ENCODE data around the gene FNBP1. TPM values are rescaled to one million over a fixed set of nuclear protein-coding genes. Genes with fewer than 3 reads are reported as not detected.

Gene FNBP1
- total and polyA plus RNA-seq, 2 of the 13 experiments (the other 11 are each of a cell fraction or from before 2014, with no cell fraction given), result 5.4 to 19.5 TPM

DNA sequence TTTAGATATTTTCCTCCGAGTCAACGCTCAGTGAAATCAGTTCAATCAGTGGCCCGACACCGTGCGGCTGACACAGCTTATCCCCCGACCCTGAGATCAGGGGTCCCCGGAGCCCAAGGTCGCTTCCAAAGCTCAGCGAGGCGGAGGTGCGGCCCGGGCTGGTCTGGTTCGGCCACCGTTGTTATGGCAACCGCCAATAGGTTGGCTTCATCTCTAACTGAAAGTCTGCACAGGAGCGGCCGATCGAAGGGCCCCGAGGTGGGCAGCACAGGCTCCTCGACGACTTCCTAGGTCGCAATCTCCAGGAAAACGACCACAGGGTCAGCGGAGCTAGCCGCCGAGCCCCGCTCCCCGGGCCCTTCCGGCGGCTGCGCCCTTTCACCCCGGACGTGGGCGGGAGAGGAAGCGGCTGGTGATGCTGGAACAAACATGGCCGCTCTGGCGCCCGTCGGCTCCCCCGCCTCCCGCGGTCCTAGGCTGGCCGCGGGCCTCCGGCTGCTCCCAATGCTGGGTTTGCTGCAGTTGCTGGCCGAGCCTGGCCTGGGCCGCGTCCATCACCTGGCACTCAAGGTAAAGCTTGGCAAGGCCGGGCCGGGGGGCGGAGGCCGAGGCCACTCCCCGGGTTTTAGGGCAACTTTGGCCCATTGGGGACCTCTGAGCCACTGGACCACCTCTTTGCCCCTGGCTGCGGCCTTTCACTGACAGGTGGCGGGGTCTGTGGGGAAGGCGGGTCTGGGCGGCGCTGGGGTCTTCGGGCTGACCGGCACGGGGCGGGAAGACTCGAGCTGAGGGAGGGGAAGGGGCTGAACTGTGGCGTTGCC is 10.7 kb upstream of the FNBP1 start, which contains the start of gene GPR107 (continued):
- TF ChIP-seq, protein P1, sequence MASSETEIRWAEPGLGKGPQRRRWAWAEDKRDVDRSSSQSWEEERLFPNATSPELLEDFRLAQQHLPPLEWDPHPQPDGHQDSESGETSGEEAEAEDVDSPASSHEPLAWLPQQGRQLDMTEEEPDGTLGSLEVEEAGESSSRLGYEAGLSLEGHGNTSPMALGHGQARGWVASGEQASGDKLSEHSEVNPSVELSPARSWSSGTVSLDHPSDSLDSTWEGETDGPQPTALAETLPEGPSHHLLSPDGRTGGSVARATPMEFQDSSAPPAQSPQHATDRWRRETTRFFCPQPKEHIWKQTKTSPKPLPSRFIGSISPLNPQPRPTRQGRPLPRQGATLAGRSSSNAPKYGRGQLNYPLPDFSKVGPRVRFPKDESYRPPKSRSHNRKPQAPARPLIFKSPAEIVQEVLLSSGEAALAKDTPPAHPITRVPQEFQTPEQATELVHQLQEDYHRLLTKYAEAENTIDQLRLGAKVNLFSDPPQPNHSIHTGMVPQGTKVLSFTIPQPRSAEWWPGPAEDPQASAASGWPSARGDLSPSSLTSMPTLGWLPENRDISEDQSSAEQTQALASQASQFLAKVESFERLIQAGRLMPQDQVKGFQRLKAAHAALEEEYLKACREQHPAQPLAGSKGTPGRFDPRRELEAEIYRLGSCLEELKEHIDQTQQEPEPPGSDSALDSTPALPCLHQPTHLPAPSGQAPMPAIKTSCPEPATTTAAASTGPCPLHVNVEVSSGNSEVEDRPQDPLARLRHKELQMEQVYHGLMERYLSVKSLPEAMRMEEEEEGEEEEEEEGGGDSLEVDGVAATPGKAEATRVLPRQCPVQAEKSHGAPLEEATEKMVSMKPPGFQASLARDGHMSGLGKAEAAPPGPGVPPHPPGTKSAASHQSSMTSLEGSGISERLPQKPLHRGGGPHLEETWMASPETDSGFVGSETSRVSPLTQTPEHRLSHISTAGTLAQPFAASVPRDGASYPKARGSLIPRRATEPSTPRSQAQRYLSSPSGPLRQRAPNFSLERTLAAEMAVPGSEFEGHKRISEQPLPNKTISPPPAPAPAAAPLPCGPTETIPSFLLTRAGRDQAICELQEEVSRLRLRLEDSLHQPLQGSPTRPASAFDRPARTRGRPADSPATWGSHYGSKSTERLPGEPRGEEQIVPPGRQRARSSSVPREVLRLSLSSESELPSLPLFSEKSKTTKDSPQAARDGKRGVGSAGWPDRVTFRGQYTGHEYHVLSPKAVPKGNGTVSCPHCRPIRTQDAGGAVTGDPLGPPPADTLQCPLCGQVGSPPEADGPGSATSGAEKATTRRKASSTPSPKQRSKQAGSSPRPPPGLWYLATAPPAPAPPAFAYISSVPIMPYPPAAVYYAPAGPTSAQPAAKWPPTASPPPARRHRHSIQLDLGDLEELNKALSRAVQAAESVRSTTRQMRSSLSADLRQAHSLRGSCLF (CRISPR knock-in tag; IDR thresholded peaks at IDR 0.05; ENCODE audit: borderline replicate concordance), result no peak
- TF ChIP-seq KDM5A (IDR thresholded peaks at IDR 0.05; ENCODE audit: borderline replicate concordance, low read length) (no peak; the same call in none of the 2 replicates), REL (CRISPR knock-in tag; conservative IDR thresholded peaks at IDR 0.05) (no peak), MXI1 (IDR thresholded peaks at IDR 0.05; ENCODE audit: borderline replicate concordance, low read depth, low read length) (0 out of 3 replicates have a peak, but pooled peaks have one; percentile 43), ZNF556 (CRISPR knock-in tag; IDR thresholded peaks at IDR 0.05; ENCODE audit: borderline replicate concordance) (no peak), SRF (IDR thresholded peaks at IDR 0.05; ENCODE audit: low read depth, low read length) (no peak), IRF2 (CRISPR knock-in tag; IDR thresholded peaks at IDR 0.05) (no peak), SMARCC2 (IDR thresholded peaks at IDR 0.05) (no peak), ZIK1 (CRISPR knock-in tag; IDR thresholded peaks at IDR 0.05; ENCODE audit: borderline replicate concordance, low read depth) (no peak), ZNF75D (CRISPR knock-in tag; IDR thresholded peaks at IDR 0.05; ENCODE audit: borderline replicate concordance) (no peak), SNRNP70 (IDR thresholded peaks at IDR 0.05; ENCODE audit: low read depth, low read length) (no peak), ZNF3 (CRISPR knock-in tag; IDR thresholded peaks at IDR 0.05) (no peak), RELA (CRISPR knock-in tag; IDR thresholded peaks at IDR 0.05) (0 out of 2 replicates have a peak, but pooled peaks have one; percentile 51), GATAD2A (CRISPR knock-in tag; IDR thresholded peaks at IDR 0.05) (no peak)
- TF ChIP-seq, protein P2, sequence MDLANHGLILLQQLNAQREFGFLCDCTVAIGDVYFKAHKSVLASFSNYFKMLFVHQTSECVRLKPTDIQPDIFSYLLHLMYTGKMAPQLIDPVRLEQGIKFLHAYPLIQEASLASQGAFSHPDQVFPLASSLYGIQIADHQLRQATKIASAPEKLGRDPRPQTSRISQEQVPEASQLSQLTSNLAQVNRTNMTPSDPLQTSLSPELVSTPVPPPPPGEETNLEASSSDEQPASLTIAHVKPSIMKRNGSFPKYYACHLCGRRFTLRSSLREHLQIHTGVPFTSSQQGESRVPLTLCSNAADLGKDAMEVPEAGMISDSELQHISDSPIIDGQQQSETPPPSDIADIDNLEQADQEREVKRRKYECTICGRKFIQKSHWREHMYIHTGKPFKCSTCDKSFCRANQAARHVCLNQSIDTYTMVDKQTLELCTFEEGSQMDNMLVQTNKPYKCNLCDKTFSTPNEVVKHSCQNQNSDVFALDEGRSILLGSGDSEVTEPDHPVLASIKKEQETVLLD (CRISPR knock-in tag; IDR thresholded peaks at IDR 0.05; ENCODE audit: low read depth), result no peak
- TF ChIP-seq, protein P3, sequence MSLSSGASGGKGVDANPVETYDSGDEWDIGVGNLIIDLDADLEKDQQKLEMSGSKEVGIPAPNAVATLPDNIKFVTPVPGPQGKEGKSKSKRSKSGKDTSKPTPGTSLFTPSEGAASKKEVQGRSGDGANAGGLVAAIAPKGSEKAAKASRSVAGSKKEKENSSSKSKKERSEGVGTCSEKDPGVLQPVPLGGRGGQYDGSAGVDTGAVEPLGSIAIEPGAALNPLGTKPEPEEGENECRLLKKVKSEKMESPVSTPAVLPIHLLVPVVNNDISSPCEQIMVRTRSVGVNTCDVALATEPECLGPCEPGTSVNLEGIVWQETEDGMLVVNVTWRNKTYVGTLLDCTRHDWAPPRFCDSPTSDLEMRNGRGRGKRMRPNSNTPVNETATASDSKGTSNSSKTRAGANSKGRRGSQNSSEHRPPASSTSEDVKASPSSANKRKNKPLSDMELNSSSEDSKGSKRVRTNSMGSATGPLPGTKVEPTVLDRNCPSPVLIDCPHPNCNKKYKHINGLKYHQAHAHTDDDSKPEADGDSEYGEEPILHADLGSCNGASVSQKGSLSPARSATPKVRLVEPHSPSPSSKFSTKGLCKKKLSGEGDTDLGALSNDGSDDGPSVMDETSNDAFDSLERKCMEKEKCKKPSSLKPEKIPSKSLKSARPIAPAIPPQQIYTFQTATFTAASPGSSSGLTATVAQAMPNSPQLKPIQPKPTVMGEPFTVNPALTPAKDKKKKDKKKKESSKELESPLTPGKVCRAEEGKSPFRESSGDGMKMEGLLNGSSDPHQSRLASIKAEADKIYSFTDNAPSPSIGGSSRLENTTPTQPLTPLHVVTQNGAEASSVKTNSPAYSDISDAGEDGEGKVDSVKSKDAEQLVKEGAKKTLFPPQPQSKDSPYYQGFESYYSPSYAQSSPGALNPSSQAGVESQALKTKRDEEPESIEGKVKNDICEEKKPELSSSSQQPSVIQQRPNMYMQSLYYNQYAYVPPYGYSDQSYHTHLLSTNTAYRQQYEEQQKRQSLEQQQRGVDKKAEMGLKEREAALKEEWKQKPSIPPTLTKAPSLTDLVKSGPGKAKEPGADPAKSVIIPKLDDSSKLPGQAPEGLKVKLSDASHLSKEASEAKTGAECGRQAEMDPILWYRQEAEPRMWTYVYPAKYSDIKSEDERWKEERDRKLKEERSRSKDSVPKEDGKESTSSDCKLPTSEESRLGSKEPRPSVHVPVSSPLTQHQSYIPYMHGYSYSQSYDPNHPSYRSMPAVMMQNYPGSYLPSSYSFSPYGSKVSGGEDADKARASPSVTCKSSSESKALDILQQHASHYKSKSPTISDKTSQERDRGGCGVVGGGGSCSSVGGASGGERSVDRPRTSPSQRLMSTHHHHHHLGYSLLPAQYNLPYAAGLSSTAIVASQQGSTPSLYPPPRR (CRISPR knock-in tag; IDR thresholded peaks at IDR 0.05; ENCODE audit: borderline replicate concordance), result no peak
- TF ChIP-seq, protein P4, sequence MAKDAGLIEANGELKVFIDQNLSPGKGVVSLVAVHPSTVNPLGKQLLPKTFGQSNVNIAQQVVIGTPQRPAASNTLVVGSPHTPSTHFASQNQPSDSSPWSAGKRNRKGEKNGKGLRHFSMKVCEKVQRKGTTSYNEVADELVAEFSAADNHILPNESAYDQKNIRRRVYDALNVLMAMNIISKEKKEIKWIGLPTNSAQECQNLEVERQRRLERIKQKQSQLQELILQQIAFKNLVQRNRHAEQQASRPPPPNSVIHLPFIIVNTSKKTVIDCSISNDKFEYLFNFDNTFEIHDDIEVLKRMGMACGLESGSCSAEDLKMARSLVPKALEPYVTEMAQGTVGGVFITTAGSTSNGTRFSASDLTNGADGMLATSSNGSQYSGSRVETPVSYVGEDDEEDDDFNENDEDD (CRISPR knock-in tag; IDR thresholded peaks at IDR 0.05; ENCODE audit: borderline replicate concordance), result peak; percentile 36; the same call in 1 of the 2 replicates
